C4-2B (cell line): ENCODE results near the gene BTBD2.

Experiments
- ZFX ChIP-seq: fragments of 450-650 bp; IDR thresholded peaks from 2 replicates; pipeline ENCODE4 v1.6.1; 2017
- TF ChIP-seq, protein P1 (sequence below): fragments of 450-650 bp; conservative IDR thresholded peaks from 2 replicates; pipeline ENCODE4 v1.5.1; 2017; ENCODE audit warnings: mild to moderate bottlenecking

DNA sequence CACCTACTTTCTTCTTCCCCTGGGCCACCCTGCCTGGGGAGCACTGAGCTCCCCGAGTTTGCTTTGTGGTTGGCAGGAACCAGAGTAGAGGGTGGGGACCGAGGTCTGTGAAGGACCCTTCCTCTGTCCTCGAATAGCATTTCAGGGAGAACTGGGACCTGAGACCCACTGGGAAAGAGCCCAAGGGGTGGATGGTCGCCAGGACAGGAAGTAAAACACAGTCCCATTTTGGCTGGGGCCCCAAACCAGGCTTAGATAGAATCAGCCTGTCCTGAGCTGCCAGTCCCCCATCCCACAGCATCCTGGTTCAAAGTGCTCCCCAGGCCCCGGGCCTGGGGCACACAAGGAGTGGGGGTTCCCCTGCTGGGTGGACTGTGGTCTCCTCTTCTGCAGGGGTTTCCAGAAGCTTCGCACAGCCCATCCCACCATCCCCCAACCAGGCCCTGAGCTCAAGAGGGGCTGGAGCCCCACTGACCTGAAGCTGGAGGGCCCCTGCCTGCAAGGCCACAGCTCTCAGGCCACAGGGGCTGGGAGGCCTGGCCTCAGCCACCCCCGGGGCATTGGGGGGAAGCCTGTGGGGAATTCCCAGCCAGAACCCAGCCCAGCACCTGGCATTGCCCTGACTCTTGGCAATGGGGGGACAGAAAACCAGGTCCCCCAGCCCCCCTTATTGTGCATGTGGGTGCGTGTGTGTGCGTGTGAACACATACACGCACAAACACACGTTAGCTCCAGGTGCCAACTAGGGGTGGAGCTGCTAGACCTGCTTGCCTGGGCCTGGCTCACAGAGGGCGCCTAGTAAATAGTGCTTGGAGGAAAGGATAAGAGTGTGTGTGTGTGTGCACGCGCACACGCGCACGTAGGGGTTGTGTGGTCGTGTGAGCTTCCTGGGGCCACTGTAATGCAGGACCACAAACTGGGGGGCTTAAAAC lies 36.5 kb upstream of the BTBD2 start:
- TF ChIP-seq, protein P1, sequence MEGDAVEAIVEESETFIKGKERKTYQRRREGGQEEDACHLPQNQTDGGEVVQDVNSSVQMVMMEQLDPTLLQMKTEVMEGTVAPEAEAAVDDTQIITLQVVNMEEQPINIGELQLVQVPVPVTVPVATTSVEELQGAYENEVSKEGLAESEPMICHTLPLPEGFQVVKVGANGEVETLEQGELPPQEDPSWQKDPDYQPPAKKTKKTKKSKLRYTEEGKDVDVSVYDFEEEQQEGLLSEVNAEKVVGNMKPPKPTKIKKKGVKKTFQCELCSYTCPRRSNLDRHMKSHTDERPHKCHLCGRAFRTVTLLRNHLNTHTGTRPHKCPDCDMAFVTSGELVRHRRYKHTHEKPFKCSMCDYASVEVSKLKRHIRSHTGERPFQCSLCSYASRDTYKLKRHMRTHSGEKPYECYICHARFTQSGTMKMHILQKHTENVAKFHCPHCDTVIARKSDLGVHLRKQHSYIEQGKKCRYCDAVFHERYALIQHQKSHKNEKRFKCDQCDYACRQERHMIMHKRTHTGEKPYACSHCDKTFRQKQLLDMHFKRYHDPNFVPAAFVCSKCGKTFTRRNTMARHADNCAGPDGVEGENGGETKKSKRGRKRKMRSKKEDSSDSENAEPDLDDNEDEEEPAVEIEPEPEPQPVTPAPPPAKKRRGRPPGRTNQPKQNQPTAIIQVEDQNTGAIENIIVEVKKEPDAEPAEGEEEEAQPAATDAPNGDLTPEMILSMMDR, result no peak
- peak; percentile 31; the same call in 1 of the 2 replicates for TF ChIP-seq ZFX
